A673 (cell line): ENCODE results near the gene TBC1D22A.

Experiments used
- CTCF ChIP-seq: fragments of 300-800, 200-600 bp; sonication (generic); conservative IDR thresholded peaks from 2 replicates; pipeline ENCODE4 v1.5.1; 2017; ENCODE audit warnings: low read depth, mild to moderate bottlenecking, antibody characterized with exemption, low read length, moderate library complexity, mixed read lengths
- EZH2 ChIP-seq: fragments of 200-600 bp; sonication (generic); IDR thresholded peaks from 2 replicates; pipeline ENCODE4 v1.6.1; 2017; ENCODE audit warnings: borderline replicate concordance, low read depth, mild to moderate bottlenecking, mixed read lengths, antibody characterized with exemption, low read length; ENCODE audit not compliant: poor library complexity, severe bottlenecking

GRCh38 chr22:47158457-47158856 is 396.0 kb downstream of the TBC1D22A start:
- TF ChIP-seq CTCF (no peak), EZH2 (no peak)
